SK-N-SH (cell line): ENCODE measurements around the gene TICRR. TPM values are rescaled to one million over a fixed set of nuclear protein-coding genes. Genes with fewer than 3 reads are reported as not detected.

Experiments
- CTCF ChIA-PET: fragments of 300-600, 350-600 bp; formaldehyde crosslinking; extraction: SDS; loops from one replicate; lab custom pipeline; 2021; lab: Yijun Ruan, JAX
- POLR2A ChIA-PET: fragments of 350-600 bp; sonication (Branson Sonifier 250); formaldehyde crosslinking; extraction: SDS; loops from one replicate; lab custom pipeline; 2020; ENCODE audit warnings: antibody characterized with exemption, inconsistent platforms; lab: Yijun Ruan, JAX
- DNase-seq: peaks from one replicate; pipeline ENCODE4 v3.0.0; 2012
- H2AFZ ChIP-seq: fragments of 200-600 bp; sonication (generic); 2 replicates; pipeline ENCODE4 v1.8.1; 2016; ENCODE audit warnings: antibody characterized with exemption, mild to moderate bottlenecking, low read depth
- H3F3A ChIP-seq: fragments of 200-600 bp; sonication (generic); replicated peaks from 2 replicates; pipeline ENCODE3; 2016; ENCODE audit warnings: antibody characterized with exemption, mild to moderate bottlenecking; ENCODE audit not compliant: insufficient read depth
- H3K27ac ChIP-seq, 2 experiments: fragments of 200-500 bp in 1 of 2; fragments of 200-600 bp in 1 of 2; sonication (Bioruptor generic) in 1 of 2; sonication (generic), shearing (Covaris generic) in 1 of 2; 2 replicates each; pipeline versions ENCODE4 v1.5.1 to v1.6.1; 2014 to 2016; ENCODE audit warnings: low read depth in 2 of 2, inconsistent platforms in 1 of 2, low read length in 1 of 2, mild to moderate bottlenecking in 1 of 2, mixed read lengths in 1 of 2
- H3K27me3 ChIP-seq: fragments of 200-600 bp; sonication (generic), shearing (Covaris generic); 2 replicates; pipeline ENCODE4 v1.6.1; 2016; ENCODE audit warnings: mixed run types; ENCODE audit not compliant: insufficient read depth
- H3K36me3 ChIP-seq, 2 experiments: fragments of 200-500 bp in 1 of 2; fragments of 200-600 bp in 1 of 2; sonication (Bioruptor generic) in 1 of 2; sonication (generic) in 1 of 2; replicated peaks in 1 of 2; 2 replicates each; pipeline versions ENCODE3 to v1.5.1; 2014 to 2016; ENCODE audit warnings: low read length in 1 of 2, mild to moderate bottlenecking in 1 of 2; ENCODE audit not compliant: insufficient read depth in 2 of 2, control insufficient read depth in 1 of 2
- H3K4me1 ChIP-seq, 2 experiments: fragments of 200-500 bp in 1 of 2; fragments of 200-600 bp in 1 of 2; sonication (Bioruptor generic) in 1 of 2; sonication (generic), shearing (Covaris generic) in 1 of 2; 2 replicates each; pipeline versions ENCODE4 v1.5.1 to v1.6.1; 2014 to 2016; ENCODE audit warnings: low read depth in 1 of 2, low read length in 1 of 2, mixed run types in 1 of 2; ENCODE audit not compliant: insufficient read depth in 2 of 2, control insufficient read depth in 1 of 2
- H3K4me2 ChIP-seq: fragments of 200-600 bp; sonication (generic), shearing (Covaris generic); 2 replicates; pipeline ENCODE4 v1.6.1; 2017; ENCODE audit warnings: mixed run types
- H3K4me3 ChIP-seq, 2 experiments: fragments of 200-500 bp in 1 of 2; fragments of 200-600 bp in 1 of 2; sonication (Bioruptor generic) in 1 of 2; sonication (generic), shearing (Covaris generic) in 1 of 2; 2 replicates each; pipeline versions ENCODE4 v1.5.1 to v1.8.1; 2014 to 2016; ENCODE audit warnings: low read depth in 2 of 2, inconsistent platforms in 1 of 2, low read length in 1 of 2, mild to moderate bottlenecking in 1 of 2, mixed read lengths in 1 of 2, moderate library complexity in 1 of 2
- H3K79me2 ChIP-seq: fragments of 200-600 bp; sonication (generic); 2 replicates; pipeline ENCODE4 v1.8.1; 2017; ENCODE audit warnings: mild to moderate bottlenecking; ENCODE audit not compliant: insufficient read depth
- H3K9ac ChIP-seq: fragments of 200-600 bp; sonication (generic); 2 replicates; pipeline ENCODE4 v1.6.1; 2017; ENCODE audit warnings: mixed run types
- H3K9me2 ChIP-seq: fragments of 200-600 bp; sonication (generic); 2 replicates; pipeline ENCODE4 v1.6.1; 2017; ENCODE audit warnings: mixed run types
- H3K9me3 ChIP-seq: fragments of 200-600 bp; sonication (generic); 2 replicates; pipeline ENCODE4 v1.6.1; 2017; ENCODE audit warnings: mixed run types, mild to moderate bottlenecking, moderate library complexity
- H4K20me1 ChIP-seq: fragments of 200-600 bp; sonication (generic); 2 replicates; pipeline ENCODE4 v1.6.1; 2017; ENCODE audit warnings: mild to moderate bottlenecking, mixed run types; ENCODE audit not compliant: insufficient read depth
- CHD2 ChIP-seq: fragments of 150-350 bp; IDR thresholded peaks from 2 replicates; pipeline ENCODE4 v1.6.1; 2018; ENCODE audit warnings: low read length; ENCODE audit not compliant: partially characterized antibody
- CTCF ChIP-seq: fragments of 200-600 bp; sonication (generic); IDR thresholded peaks from 2 replicates; pipeline ENCODE4 v1.6.1; 2017; ENCODE audit warnings: antibody characterized with exemption, mild to moderate bottlenecking, moderate library complexity
- ELF1 ChIP-seq: IDR thresholded peaks from 2 replicates; pipeline ENCODE4 v1.4.0; 2012
- EZH2phosphoT487 ChIP-seq: fragments of 200-600 bp; sonication (generic); IDR thresholded peaks from 2 replicates; pipeline ENCODE4 v1.6.1; 2017; ENCODE audit warnings: low read depth, mixed run types, mild to moderate bottlenecking, antibody characterized with exemption, moderate library complexity, borderline replicate concordance
- FOSL2 ChIP-seq: IDR thresholded peaks from 2 replicates; pipeline ENCODE4 v1.4.0; 2012; ENCODE audit warnings: low read depth, mild to moderate bottlenecking, moderate library complexity, borderline replicate concordance
- GABPA ChIP-seq: IDR thresholded peaks from 2 replicates; pipeline ENCODE4 v1.4.0; 2012; ENCODE audit warnings: low read depth, mild to moderate bottlenecking
- JUND ChIP-seq: IDR thresholded peaks from 2 replicates; pipeline ENCODE4 v1.4.0; 2012
- MAX ChIP-seq: IDR thresholded peaks from 2 replicates; pipeline ENCODE4 v1.4.0; 2012; ENCODE audit warnings: low read depth
- NRF1 ChIP-seq: IDR thresholded peaks from 2 replicates; pipeline ENCODE4 v1.6.1; 2012; ENCODE audit warnings: low read depth, mild to moderate bottlenecking, low read length
- PBX3 ChIP-seq: IDR thresholded peaks from 2 replicates; pipeline ENCODE4; 2012
- POLR2AphosphoS5 ChIP-seq: IDR thresholded peaks from 2 replicates; pipeline ENCODE4 v1.6.1; 2012; ENCODE audit warnings: low read depth, low read length
- RCOR1 ChIP-seq: fragments of 150-350 bp; IDR thresholded peaks from 2 replicates; pipeline ENCODE4 v1.6.1; 2017; ENCODE audit warnings: antibody characterized with exemption, low read length
- RFX5 ChIP-seq: IDR thresholded peaks from 2 replicates; pipeline ENCODE4 v1.6.1; 2012; ENCODE audit warnings: mild to moderate bottlenecking, improper control_type of control experiment, low read length
- SIN3A ChIP-seq: IDR thresholded peaks from 2 replicates; pipeline ENCODE4 v1.6.1; 2012; ENCODE audit warnings: low read depth, mild to moderate bottlenecking, low read length, moderate library complexity, borderline replicate concordance
- SMC3 ChIP-seq: IDR thresholded peaks from 2 replicates; pipeline ENCODE4 v1.6.1; 2012; ENCODE audit warnings: low read depth, low read length, improper control_type of control experiment
- TCF12 ChIP-seq: IDR thresholded peaks from 2 replicates; pipeline ENCODE4 v1.4.0; 2012
- TEAD4 ChIP-seq: IDR thresholded peaks from 2 replicates; pipeline ENCODE4 v1.4.0; 2012; ENCODE audit warnings: mild to moderate bottlenecking, borderline replicate concordance; ENCODE audit not compliant: insufficient read depth
- USF2 ChIP-seq: fragments of 150-350 bp; IDR thresholded peaks from 2 replicates; pipeline ENCODE4 v1.6.1; 2017; ENCODE audit warnings: antibody characterized with exemption, low read length, low read depth, borderline replicate concordance
- YY1 ChIP-seq: IDR thresholded peaks from 2 replicates; pipeline ENCODE4 v1.4.0; 2012; ENCODE audit warnings: low read depth, mild to moderate bottlenecking
- WGBS: methylation state at CpG from one replicate; pipeline ENCODE4 v1.1.6; 2017; ENCODE audit warnings: low lambda C conversion rate; 5-methylcytosine and 5-hydroxymethylcytosine counted together
- polyA plus RNA-seq, 3 experiments: library from polyadenylated mRNA; depleted of rRNA; stranded (reverse); fragments of >200 nt; gene quantifications; 2 replicates each; pipeline ENCODE4 v1.2.3, GENCODE V29; 2012

TICRR gene
- polyA plus RNA-seq, 1 of the 3 experiments (the other 2 are of a cell fraction): 3.2 TPM

- TF ChIP-seq MAX (peak; percentile 69; the same call in 1 of the 2 replicates), EZH2phosphoT487 (no peak), TEAD4 (no peak)
Measured at GRCh38 chr15:89662893-89663626, 87.8 kb downstream of the TICRR start (continued).

- POLR2A ChIA-PET: interaction anchor here (0.6 to 1.3 kb wide), 4 partner anchors 12 to 214 kb away, joined by 3 to 5 read pairs (median 3); no protein-coding TSS in a partner anchor
- WGBS: 92% methylated on average over 13 of the region's 13 CpGs
- H3K9ac ChIP-seq: no peak overlapping the region
Measured at GRCh38 chr15:89664441-89665350, 89.4 kb downstream of the TICRR start.

More at GRCh38 chr15:89664441-89665350, 89.4 kb downstream of the TICRR start:
- H3K4me2 ChIP-seq: no peak overlapping the region
- TF ChIP-seq NRF1 (no peak), RCOR1 (no peak), GABPA (no peak), SIN3A (no peak), FOSL2 (no peak), TCF12 (no peak), PBX3 (no peak), JUND (no peak), USF2 (no peak), RFX5 (no peak), CHD2 (no peak), EZH2phosphoT487 (no peak), CTCF (no peak), POLR2AphosphoS5 (no peak), YY1 (no peak), ELF1 (no peak), SMC3 (no peak)
- TF ChIP-seq, all 33 proteins: peak for 0
- Histone ChIP-seq H2AFZ (0 out of 2 replicates have a peak overlapping the region, but pooled peaks have one; percentile 83), H3K4me3 (no peak overlapping the region), H3K36me3 (no peaks in the 10 kb centered on the region), H3K4me1 (peaks cover 12 to 19% of the 10 kb centered on the region in 2 experiments; a peak in 3 of 4 replicates), H3F3A (peaks cover 22% of the 10 kb centered on the region), H3K27me3 (no peaks in the 10 kb centered on the region), H3K9me3 (no peaks in the 10 kb centered on the region), H3K9me2 (no peaks in the 10 kb centered on the region), H3K79me2 (no peaks in the 10 kb centered on the region), H4K20me1 (no peaks in the 10 kb centered on the region), H3K27ac (no peak overlapping the region)
- CTCF ChIA-PET: interaction anchor here (0.6 to 2.1 kb wide), 5 partner anchors 13 to 313 kb away, joined by 3 to 12 read pairs (median 3); partner anchors contain the start of gene MESP1
- DNase-seq: no peak
